GM19463 (cell line): ENCODE data around the gene ZXDC.

Source experiments
- ATAC-seq: cut with Tn5 transposase; IDR thresholded peaks from one replicate; pipeline ENCODE4 v1.9.1; 2021; ENCODE audit warnings: mild to moderate bottlenecking, moderate library complexity; ENCODE audit not compliant: unreplicated experiment

Gene ZXDC

DNA sequence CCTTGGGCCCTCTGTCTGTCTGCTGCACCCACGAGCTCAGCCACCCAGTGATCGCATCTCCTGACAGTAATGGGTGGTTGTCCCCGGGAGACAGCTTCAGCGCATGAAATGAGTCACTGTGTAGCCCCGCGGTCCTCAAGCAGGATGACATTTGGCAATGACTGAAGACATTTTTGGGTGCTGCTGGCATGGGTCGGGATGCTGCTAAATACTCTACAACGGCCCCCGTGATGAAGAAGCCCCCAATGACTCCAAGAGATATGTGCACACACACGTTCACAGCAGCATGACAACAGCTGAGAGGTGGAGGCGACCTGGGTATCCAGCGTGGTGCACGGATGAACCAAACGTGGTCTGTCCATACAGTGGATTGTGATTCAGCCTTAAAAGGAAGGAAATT is 17.4 kb upstream of the ZXDC start:
- ATAC-seq, result no peak

DNA sequence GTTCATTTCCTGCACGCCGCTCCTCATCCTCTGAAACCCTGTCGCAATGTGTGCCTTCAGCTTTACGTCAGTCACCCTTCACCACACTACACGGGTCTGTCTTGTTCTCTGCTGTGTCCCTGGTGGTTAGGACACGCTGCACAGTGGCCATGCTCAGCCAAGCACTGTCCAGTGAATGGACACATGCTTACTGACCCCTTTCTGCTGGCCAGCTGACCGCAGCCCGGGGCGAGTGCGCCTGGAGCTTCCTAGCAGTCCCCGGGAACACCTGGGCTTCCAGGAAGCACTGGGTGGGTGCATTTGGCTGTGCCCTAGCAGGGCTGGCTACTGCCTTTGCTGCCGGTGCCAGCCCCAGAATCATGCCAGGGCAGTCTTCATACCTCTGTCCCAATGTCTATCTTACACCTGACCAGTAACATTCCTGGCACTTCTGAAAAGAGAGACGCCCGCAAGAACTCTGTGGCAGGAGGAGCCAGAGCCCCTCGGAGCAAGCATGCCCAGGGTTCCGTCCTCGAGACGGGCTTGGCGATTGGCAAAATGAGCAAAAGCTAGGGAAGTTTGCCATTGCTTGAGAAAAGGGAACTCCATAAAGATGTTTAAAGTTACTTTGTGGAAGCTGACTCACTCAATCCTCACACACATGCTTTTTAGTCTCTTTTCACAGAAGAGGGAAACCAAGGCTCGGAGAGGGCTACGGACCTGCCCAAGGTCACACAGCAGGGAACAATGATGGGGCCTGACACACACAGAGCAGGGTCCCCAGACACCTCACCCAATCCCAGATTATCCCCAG is 15.7 kb upstream of the ZXDC start:
- ATAC-seq, result no peak

DNA sequence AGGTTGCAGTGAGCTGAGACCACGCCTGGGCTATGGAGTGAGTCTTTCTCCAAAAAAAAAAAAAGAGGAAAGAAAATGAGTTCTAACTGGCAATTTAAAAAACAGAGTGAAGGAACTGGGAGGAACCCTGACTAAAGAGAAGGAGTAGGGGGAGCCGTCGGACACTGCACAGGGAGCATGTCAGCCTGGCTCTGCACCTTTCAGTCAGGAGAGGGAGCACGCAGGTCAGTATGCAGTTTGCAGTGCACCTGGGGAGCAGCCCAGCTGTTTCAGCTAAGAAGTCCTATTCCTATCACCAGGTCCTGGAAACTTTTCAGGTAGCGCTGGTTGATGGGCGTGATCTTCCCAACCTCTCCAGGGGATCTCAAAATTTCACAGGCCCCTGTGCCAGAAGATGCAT is 14.9 kb upstream of the ZXDC start:
- no peak for ATAC-seq

DNA sequence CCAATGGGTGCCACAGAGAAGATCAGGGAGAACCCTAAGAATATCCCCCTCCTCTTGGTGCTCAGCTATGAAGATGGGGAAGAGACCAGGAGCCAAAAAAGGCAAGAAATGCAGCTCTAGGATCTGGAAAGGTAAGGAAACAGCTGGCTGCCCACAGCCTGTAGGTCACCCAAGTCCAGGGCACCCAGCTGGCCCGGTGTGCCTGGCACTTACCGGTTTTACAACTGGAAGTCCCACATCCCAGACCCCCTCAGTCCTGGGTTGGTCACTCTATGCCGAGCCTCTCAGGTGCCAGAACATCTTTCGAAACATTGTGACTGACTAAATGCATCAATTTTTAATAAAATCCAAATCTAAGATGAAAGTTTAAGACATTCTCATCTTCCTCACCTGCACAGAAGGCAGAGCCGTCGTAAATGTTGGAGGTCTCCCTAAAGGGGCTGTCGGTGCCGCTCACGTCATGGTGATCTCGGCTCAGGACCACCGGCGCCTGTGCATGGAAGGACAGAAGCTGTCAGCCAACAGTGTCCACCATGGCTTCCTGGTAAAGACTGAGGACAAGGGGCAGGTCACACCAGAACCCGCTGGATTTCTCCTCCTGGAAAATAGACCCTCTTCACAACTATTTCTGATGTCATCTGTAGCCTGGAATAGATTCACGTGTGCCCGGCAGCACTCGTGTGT is 13.3 kb upstream of the ZXDC start:
- ATAC-seq, result no peak

DNA sequence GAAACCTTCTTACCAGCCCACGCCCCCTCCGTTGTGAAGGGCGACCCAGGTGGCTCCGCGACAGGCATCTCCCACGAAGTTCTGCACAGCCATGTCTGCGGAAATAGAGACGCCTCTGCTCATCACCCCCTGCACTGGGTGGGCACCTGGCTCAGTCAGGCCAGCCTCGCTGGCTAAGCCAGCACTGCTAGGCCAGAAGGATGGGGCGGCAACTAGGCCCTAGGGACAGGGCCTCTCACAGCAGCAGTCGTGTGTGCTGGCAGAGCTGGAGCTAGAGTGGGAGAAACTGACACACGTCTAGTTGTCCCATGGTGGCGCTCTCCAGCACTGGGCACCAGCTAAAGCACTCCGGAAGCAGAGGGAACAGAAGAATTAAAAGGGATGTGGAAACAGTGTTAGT is 12.5 kb upstream of the ZXDC start:
- no peak for ATAC-seq

DNA sequence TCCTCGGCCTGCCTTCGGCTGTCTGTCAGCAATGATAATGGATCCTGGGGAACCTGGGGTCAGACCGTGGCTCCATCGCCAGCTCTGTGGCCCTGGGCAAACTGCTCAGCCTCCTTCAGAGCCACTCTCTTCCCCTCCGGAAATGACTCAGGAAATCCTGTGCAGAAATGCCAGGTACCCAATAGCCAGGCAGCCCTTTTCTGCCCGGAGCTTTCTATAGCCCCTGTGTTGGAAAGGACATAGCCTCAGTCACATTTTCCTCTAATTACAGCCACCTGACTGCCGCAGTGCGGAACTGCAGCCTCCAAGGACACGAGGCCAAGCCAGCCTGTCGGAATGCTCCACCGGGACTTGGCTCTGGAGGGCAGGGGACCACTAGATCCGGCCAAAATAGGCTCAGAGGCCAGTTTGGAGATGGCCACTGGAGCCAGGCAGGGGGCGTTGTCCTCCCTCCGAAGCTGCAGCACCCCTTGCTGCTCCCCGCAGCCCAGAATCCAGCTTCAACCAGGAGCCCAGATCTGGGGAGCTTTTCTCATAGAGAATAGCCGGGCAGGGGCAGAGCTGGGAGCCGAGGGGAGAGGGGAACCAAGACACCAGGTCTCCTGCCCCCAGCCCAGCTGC is 11.6 kb upstream of the ZXDC start:
- ATAC-seq, result no peak

DNA sequence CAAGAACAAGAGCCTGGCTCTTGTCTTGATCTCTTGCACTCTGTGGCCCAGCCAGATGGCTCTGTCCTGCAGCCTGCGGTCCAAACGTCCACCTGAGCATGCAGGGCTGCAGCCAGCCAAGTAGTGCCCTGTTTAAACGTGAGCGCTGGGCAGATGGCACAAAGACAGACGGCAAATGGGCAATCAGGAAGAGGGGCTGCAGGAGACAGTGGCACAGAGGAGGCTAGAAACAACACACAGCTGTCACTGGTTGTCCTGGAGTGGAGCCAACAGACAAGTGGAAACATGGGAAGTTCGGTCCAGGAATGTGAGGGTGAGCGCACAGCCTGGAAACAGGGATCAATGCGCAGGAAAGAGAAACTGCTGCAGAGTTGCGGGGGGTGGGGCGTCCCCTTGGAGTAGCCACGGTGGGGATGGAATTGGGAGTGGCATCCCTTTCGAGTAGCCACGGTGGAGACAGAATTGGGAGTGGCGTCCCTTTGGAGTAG is 10.7 kb upstream of the ZXDC start:
- ATAC-seq, result no peak

DNA sequence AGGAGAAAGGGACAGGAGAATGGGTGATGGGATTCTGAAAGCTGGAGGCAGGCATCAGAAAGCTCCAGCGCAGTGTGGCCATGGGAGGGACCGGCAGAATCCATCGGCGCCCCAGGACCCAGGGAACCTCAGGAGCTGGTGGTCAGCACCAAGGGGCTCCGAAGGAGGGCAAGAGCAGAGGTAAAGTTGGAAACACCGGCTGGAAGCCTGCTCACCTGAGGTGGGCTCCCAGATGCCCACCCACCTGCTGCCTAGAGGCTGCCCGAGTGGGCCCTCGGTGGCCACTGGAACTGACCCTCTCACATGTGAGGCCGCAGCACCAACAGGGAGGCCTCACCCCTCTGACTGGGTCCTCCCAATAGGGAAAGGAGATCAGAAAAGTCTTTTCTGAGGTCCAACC is 10.3 kb upstream of the ZXDC start:
- no peak for ATAC-seq

DNA sequence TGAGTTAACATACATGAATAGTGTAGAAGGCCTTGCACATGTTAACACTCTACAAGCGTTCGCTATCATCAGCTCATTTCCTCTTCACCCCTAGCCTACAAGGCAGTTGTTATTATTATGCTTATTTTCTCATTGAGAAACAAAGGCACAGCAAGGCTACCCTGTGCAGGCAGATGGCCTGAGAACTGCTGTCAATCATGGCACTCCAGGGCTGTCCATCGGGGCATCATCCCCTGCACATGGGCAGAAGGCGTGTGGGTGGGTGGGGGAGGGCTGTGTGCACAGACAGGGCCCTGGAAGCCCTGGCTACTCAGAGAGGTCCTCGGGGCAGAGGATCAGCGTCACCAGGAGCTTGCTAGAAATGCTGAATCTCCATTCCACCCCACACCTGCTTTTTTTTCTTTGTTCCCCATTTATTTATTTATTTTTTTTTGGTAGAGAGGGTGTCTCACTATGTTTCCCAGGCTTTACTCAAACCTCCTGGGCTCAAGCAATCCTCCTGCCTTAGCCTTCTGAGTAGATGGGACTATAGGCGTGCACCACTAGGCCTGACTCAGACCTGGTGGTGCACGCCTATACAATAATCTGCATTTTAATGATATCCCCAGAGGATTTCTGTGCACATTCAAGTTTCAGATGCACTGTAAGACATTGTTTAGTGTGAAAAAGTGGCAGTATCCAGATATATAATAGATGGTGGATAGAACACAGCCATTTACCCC is 9.6 kb upstream of the ZXDC start:
- ATAC-seq, result no peak

DNA sequence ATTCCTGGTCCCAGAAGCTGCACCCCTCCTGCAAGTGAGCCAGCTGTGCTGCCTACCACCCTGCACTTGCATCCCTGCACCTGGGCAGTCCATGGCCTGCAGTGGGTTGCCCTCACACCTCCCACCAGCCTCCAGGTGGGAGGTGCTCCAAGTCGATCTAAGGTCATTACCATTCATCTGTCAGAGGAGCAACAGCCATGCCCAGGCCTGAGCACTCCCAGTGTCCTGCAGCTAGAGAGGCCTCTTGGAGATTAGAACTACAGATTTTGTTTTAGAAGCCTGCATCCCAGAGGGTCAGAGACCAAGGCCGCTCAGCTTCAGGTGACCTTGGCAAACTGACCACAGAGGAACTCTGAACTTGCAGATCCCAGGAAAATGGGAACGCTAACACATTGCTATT is 9.0 kb upstream of the ZXDC start:
- ATAC-seq, result no peak

DNA sequence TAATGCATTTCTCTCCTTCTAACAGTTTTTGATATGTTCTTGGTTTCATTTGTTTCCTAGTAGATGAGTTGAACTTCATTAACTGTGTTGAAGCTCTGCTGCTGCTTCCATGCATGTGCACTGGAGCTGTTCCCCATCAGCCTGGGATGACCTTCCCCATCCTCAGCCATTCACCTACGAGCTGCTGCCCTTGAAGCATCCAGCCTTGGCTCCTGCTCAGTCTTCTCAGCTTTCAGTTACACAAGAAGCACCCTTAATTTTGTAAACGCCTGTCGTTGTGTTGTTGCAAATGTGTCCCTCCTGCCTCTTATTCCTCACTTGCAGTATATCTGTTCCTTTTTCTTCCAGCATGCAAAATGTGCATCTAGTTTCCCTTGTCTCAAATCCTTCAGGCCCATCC is 8.5 kb upstream of the ZXDC start:
- ATAC-seq, result no peak

DNA sequence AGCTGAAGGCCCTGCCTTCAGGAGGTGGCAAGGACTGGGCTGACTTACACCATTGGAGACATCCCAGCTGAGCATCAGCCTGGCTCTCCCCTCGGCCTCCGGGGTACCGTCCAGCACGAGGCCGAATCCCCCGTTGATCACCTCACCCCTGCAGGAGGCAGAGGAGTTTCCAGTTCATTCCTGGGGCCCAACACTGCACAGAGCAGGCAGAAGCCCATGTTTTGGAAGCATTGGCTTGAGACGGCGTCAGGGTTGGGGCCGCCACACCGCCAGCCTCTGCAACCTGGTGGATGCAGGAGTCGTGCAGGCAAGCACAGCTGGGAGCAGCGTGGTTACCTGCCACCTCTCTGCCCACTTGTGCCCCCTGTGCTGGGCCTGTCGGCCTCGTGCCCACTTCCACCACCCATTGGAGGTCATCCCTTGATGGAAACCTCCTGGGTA is 7.7 kb upstream of the ZXDC start:
- no peak for ATAC-seq

DNA sequence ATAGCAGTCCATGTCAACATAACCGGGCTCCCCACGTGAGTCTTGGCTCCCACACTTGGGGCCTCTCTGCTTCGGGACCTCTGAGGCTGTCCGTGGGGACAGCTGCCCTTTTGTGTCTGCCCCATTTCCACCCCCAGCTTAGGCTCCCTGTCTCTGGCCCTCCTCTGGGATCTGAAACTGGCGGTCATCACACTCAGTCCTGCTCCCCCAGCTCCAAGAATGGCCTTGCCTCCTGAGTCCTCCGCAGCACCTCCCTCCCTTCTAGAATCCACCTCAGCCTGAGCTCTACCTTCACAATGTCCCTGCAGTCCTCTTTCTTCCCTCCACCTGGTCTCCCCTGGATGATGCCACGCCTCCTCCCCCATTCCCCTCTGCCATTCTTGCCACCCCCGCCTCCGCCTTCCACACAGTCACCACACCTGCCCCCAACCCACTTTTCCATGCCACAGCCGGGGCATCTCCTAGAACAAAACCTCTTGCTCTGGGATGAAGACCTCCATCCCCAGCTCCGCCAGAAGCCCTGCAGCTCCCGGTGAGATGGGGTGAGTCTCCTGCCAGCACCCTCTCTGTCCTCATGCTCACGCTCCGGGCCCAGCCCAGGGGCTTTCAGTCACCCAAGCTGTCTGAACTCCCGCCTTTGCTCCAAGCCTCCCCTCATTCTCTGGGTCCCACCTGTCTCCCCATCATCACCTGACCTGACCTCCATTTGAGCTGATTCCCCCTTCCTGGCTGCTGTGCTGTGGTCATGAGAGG is 7.0 kb upstream of the ZXDC start:
- no peak for ATAC-seq

DNA sequence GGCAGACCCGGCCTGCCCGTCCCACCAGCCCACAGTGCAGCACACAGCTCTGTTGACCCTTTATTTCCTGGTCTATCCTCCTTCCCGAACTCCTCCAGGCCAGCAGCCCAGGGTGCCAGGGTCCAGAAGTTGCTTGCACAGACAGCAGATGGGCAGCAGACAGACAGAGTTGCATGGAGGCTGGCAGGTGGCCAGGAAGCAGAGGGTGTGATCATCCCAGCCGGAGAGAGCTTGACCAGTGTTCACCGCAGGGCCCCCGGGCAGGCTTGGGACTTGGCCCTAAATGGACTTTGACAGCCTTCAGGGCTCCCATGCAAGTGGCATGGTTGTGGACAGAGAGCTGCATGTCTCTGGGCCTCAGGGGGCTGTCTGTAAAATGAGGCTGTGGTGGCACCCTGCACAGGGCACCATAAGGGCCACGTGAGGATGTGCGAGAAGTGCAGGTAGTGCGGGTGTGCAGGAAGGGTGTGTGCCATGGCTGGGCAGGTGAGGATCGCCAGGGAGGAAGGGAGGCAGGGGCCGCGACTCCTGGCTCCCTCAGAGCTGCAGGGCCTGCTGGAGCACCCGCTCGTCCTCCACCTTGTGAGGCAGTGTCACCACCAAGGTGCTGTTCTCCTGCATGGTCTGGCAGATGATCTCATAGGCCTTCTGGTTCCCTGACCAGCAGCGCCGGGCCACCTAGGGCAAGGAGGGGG is 6.3 kb upstream of the ZXDC start:
- ATAC-seq, result no peak

DNA sequence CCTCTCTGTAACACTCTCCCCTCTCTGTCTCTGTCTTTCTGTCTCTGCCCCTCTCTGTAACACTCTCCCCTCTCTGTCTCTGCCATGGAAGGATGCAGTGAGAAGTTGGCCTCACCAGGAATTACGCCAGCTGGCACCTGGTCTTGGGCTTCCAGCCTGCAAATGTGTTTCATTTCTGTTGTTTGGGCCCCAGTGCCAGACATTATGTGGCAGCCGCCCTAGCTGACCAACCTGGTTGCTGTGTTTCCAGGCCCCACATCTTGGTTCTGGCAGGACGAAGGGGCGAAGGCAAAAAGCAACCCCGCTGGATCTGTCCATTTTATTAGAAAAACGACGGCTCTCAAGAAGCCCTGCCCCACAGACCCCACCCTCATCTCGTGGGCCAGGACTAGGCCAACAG is 5.2 kb upstream of the ZXDC start:
- no peak for ATAC-seq

DNA sequence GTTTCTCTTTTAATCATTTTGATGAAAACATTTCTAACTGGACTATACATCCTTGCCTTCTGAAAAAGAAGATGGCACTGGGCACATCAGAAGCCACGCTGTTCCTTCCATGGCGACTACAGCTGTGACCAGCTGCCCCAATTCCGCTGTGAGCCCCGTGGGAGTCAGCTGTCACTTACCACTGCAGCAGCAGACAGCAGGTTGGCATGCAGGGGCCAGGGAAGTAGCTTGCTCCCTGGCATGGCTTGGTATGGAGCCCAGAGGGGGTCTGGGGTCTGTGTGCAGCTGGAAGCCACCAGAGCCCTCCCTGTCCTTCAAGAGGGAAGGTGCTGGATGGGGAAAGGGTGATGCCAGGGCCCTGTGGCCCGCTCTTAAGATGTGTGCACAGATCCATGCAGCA is 4.5 kb upstream of the ZXDC start:
- no peak for ATAC-seq

DNA sequence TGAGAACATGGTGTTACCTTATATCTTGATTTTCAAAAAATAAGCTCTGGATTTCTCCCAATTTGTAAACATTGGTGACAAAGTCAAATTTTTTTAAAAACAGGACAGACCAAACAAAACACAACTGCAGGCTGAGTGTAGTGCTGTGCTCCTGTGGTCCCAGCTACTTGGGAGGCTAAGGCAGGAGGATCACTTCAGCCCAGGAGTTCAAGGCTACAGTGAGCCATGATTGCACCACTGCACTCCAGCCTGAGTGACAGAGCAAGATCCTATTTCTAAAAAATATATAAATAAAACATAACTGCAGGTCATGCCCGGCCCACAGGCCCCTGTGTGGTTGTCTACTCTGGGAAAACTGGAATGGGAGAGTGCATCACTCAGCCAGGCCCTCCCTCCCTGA is 4.0 kb upstream of the ZXDC start:
- ATAC-seq, result no peak

DNA sequence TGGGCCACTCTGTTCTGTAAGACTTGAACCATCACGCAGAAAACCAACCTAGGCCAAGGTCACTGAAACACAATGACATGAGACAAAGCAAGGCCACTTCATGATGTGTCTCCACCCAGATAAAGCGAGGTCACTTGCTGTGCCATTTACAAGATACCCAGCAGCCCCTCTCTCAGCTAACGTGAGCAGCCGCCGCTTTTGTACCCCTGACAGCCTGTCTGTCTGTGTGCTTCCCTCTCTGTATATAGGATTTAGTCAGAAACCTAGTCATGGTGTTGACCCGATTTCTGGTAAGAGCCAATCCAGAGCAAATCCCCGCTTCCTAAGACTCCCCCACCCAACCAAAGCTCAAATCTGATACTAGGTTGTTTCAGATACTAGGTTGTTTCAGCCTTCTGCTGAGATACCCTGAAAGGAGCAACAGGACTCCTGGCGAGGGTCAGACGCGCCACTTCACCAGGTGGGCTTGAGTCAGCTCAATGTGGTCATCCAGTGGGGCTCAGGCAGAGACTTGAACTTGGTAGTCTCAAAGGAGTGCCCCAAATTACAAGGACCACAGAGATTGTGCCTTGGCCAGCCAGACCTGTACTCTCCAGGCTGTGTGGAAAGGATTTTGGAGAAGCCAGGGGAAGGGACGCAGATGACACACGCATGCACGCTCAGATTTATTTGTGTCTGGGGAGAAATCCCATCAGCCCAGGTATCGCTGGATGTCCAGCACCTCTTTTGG is 3.1 kb upstream of the ZXDC start:
- no peak for ATAC-seq

DNA sequence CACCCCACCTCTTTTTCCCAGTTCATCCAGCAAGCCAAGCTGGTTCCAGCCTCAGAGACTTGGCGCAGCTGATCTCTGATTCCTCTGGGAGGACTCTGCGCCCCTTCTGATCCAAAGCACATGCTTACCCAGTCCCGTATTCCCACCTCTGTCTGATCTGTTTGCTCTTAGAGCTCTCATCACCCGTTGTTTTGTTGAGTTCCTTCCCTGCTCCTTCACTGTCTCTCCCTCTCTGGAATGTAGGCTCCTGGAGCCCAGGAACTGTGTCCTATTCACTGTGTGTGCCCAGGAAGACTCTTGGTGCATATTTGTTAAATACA is 1.3 kb upstream of the ZXDC start:
- no peak for ATAC-seq
